ENCODE results near the gene SIGLEC15.

DNA sequence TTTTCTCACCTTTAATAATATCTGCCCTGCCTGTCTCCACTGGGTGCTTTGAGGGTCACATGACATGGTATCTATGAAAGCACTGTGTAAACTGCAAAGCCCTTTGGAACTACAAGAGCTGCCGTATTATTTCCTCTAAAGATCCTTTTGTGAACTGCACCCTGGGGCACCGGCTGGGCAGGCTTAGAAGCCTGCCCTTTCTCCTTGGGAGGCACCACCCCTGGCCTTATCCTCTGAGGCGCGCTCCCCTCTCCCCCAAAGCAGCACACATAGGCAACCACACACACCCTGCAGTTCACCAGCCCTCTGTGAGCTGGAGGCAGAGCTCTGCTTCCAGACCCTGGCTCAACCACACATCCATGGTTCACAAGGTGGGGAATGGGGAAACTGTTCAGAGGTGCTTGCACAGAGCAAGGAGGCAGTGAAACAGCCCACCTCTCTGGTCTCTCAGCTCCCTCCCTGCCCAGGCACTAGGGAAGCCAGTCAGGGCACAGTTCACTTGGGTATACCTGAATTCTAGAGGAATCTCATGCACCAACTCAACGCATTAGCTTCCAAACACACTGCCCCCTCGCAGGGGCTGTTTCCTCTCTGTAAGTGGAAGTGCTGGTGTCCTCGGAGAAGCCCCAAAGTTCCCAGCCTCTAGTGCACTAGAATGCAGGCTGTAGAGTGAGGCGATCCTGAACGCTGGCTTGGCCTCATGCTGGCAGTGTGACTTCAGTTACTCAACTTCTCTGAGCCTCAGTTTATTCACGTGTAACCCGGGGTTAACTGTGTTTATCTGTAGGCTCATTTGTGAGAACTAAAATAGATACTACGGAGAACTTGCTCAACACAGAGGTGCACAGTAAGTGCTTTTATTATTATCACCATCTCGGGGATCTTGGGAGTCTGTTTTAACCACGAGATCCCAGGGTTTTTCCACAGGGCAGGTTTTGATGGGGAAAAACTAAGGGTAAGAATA lies 11.0 kb downstream of the SIGLEC15 start:
- TF ChIP-seq, protein P1, sequence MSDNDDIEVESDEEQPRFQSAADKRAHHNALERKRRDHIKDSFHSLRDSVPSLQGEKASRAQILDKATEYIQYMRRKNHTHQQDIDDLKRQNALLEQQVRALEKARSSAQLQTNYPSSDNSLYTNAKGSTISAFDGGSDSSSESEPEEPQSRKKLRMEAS (IDR thresholded peaks at IDR 0.05) = no peak
- no peak for TF ChIP-seq SRF (IDR thresholded peaks at IDR 0.05; ENCODE audit: low read depth)
- TF ChIP-seq YY1 (IDR thresholded peaks at IDR 0.05; ENCODE audit: extremely low read depth, insufficient replicate concordance, low read depth, low read length) = no peak
